ENCODE results near the gene TCEANC2. TPM values are rescaled to one million over a fixed set of nuclear protein-coding genes. Genes with fewer than 3 reads are reported as not detected.
"Not testable (repeated sequence)": the region's sequence is repeated elsewhere in the genome, so short reads cannot be mapped to it uniquely, and the experiment has no call there.

The TCEANC2 gene
- 1 to 10 TPM; 3.3 to 5.6 TPM for total RNA-seq

DNA sequence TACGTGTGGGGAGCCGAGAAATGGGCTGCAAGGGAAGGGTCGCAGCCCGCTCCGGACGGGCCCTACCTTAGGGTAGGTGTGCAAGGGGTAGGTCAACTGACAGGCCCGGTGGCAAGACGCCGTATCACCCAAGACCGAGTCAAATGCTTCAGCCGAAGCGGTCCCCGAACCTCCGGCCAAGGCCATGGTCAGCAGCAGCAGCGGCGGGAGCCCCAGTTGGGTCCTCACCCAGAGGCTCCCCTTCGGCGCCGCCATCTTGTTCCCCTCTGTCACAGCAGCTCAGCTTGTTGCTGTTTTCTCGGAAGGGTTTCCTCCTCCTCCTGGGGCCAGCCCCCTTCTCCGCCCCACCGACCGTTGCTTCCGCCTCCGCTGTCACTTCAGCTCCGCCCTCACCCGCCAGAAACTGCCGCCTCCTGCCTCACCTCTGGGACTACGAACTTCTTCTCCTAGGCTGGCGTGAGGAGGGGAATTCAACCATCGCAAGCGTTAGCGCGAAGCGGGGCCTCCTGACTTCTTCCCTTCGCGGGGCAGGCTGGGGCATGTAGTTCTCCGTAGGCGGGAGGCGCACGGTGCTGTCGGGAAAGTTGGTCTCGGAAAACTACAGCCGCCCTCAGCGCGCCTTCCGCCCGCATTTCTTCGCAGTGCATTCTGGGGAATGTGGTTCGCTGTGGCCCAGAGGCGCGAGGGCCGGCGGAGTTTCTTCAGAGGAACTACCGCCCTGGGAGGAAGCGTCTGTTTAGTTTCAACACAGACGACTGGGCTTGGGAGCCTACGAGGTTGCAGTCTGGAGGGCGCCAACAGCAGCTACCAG lies at the start of gene TCEANC2, which contains the start of gene TMEM59:
TCEANC2 (plus strand) TSS at position 675 of the 811 bp plus-strand sequence. CDS start 815 bp downstream, outside the sequence.
TMEM59 (minus strand) TSS at position 271 of the 811 bp plus-strand sequence; CDS start at position 255, 16 bp downstream.
- Histone ChIP-seq H3K27me3 (no peaks in the 10 kb centered on the region), H3K36me3 (no peaks in the 10 kb centered on the region), H3K4me1 (peaks cover 0 to 50% of the 10 kb centered on the region in 2 donors), H3K27ac (peak within 1 kb of the TSS; percentile 92 to 93), H3K9me3 (no peaks in the 10 kb centered on the region), H3K4me3 (peak within 1 kb of the TSS; percentile 85 to 90)
- peak; percentile 98 for DNase-seq (ENCODE audit: low spot score)
- TF ChIP-seq, protein P1, sequence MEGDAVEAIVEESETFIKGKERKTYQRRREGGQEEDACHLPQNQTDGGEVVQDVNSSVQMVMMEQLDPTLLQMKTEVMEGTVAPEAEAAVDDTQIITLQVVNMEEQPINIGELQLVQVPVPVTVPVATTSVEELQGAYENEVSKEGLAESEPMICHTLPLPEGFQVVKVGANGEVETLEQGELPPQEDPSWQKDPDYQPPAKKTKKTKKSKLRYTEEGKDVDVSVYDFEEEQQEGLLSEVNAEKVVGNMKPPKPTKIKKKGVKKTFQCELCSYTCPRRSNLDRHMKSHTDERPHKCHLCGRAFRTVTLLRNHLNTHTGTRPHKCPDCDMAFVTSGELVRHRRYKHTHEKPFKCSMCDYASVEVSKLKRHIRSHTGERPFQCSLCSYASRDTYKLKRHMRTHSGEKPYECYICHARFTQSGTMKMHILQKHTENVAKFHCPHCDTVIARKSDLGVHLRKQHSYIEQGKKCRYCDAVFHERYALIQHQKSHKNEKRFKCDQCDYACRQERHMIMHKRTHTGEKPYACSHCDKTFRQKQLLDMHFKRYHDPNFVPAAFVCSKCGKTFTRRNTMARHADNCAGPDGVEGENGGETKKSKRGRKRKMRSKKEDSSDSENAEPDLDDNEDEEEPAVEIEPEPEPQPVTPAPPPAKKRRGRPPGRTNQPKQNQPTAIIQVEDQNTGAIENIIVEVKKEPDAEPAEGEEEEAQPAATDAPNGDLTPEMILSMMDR (IDR thresholded peaks at IDR 0.05) = no peak

DNA sequence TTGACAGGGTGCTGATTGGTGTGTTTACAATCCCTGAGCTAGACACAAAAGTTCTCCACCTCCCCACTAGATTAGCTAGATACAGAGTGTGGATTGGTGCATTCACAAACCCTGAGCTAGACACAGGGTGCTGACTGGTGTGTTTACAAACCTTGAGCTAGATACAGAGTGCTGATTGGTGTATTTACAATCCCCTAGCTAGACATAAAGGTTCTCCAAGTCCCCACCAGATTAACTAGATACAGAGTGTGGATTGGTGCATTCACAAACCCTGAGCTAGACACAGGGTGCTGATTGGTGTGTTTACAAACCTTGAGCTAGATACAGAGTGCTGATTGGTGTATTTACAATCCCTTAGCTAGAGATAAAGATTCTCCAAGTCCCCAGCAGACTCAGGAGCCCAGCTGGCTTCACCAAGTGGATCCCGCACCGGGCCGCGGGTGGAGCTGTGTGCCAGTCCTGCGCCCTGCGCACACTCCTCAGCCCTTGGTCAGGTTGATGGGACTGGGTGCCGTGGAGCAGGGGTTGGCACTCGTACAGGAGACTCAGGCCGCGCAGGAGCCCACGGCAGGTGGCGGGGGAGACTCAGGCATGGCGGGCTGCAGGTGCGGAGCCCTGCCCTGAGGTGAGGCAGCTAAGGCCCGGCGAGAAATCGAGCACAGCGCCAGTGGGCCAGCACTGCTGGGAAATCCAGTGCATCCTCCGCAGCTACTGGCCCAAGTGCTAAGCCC lies 49.5 kb upstream of the TCEANC2 start:
- H3K27me3 ChIP-seq; H3K9me3 ChIP-seq; H3K4me3 ChIP-seq; H3K4me1 ChIP-seq; H3K36me3 ChIP-seq; DNase-seq (ENCODE audit: low spot score); H3K27ac ChIP-seq: not testable (repeated sequence)

DNA sequence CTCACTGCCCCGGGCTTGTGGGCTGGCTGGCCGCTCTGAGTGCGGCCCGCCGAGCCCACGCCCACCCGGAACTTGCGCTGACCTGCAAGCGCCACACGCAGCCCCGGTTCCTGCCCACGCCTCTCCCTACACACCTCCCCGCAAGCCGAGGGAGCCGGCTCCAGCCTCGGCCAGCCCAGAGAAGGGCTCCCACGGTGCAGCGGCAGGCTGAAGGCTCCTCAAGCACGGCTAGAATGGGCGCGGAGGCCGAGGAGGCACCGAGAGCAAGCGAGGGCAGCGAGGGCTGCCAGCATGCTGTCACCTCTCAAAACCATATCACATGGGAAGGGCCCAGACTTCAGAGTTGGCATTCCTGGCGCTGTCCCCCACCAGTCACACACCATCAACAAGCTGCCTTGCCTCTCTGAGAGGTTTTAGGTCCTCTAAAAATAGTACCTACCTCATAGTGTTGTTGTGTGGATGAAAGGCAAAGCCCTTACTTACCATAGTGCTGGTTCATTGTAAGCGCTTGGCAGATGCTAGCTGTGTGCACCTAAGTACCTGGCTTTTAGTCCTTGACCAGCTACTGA lies 48.8 kb upstream of the TCEANC2 start:
- Histone ChIP-seq H3K36me3 (no peaks in the 10 kb centered on the region), H3K27ac (no peak overlapping the region)

DNA sequence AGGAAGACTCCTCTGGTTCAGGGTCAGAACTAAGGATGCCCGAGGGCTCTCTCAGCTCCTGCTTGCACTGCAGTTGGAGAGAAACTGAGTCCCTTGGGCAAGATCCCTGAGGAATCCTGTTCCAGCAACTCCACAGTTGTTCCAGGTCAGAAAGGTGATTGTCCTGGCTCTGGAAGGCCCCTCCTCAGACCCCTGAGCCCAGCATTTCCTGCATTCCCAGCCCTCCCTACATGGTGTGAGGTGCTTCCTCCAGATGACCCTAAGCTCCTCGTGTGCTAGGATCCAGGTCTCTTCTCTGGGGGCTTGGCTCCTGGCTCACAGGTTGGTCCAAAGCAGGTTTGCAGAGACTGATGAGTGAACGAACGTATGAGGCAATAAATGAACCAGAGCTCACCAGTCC lies 46.9 kb upstream of the TCEANC2 start:
- Histone ChIP-seq H3K9me3 (no peaks in the 10 kb centered on the region), H3K36me3 (no peaks in the 10 kb centered on the region), H3K27ac (no peak overlapping the region), H3K4me1 (no peaks in the 10 kb centered on the region), H3K27me3 (no peaks in the 10 kb centered on the region), H3K4me3 (no peak overlapping the region)
- TF ChIP-seq, protein P1 (IDR thresholded peaks at IDR 0.05) = no peak
- DNase-seq (ENCODE audit: low spot score) = peak; percentile 1

More for the DNA sequence above, 48.8 kb upstream of the TCEANC2 start:
- DNase-seq (ENCODE audit: low spot score) = no peak
- TF ChIP-seq, protein P1 (IDR thresholded peaks at IDR 0.05) = no peak
- H3K4me1 ChIP-seq = no peaks in the 10 kb centered on the region
- no peak overlapping the region for H3K4me3 ChIP-seq
- H3K27me3 ChIP-seq = no peaks in the 10 kb centered on the region
- no peaks in the 10 kb centered on the region for H3K9me3 ChIP-seq

DNA sequence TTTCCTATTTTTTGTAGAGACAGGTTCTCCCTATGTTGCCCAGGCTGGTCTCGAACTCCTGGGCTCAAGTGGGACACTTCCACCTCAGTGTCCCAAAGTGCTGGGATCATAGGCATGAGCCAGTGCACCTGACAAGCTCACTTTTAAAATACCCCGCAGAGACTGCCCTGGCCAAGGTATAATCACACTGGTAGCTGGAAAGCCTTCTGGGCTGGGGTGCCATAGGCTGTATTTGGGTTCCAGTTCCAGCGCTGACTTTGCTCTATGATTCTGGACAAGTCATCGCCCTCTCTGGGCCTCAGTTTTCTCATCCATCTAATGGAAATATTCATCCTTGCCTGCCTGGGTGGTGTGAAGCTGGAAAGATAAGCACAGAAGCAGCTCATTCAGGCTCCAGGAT lies 45.8 kb upstream of the TCEANC2 start:
- DNase-seq (ENCODE audit: low spot score) = peak; percentile 30
- Histone ChIP-seq H3K36me3 (no peaks in the 10 kb centered on the region), H3K27me3 (no peaks in the 10 kb centered on the region), H3K9me3 (no peaks in the 10 kb centered on the region), H3K4me1 (no peaks in the 10 kb centered on the region), H3K4me3 (no peak overlapping the region), H3K27ac (no peak overlapping the region)
- TF ChIP-seq, protein P1 (IDR thresholded peaks at IDR 0.05) = no peak

DNA sequence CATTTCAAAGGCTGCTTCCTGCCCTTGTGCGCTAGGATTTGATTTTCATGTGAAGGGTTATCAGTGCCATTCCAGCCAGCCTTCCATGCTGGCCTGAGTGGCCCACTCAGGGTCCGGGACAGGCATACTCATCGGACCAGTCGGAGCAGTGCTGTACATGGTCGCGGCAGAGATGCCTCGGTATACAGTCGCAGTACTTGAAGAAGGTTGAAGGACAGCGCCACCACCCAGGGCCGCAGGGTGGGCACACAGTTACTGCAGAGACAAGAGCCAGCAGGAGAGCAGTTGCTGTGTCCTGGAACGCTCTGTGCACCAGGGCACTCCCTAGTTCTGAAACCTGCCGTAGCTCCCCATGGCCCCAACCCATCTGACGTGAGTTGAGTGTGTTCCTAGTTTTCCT lies 44.5 kb upstream of the TCEANC2 start:
- TF ChIP-seq, protein P1 (IDR thresholded peaks at IDR 0.05) = no peak
- no peaks in the 10 kb centered on the region for H3K9me3 ChIP-seq
- H3K27me3 ChIP-seq = no peaks in the 10 kb centered on the region
- no peaks in the 10 kb centered on the region for H3K4me1 ChIP-seq
- DNase-seq (ENCODE audit: low spot score) = peak; percentile 47
- H3K27ac ChIP-seq = no peak overlapping the region
- H3K4me3 ChIP-seq = no peak overlapping the region
- no peaks in the 10 kb centered on the region for H3K36me3 ChIP-seq

All from right atrium auricular region (tissue), 2 donors.